HepG2 (cell line): Measurements from ENCODE around the gene CAMSAP1. TPM values are rescaled to one million over a fixed set of nuclear protein-coding genes. Genes with fewer than 3 reads are reported as not detected.

Experiments
- ATAC-seq: fragments of 200-7000 bp; cut with Tn5 transposase; 3 replicates; pipeline ENCODE4 v1.9.1; 2020; ENCODE audit warnings: mild to moderate bottlenecking, moderate library complexity
- BruUV-seq: library from RNA; stranded (reverse); fragments of 400-500 nt; replicated peaks from 2 replicates; lab custom pipeline; 2021; lab: Mats Ljungman, UMichigan
- CTCF ChIA-PET: fragments of 300-600 bp; formaldehyde crosslinking; extraction: SDS; loops from one replicate; lab custom pipeline; 2021; ENCODE audit warnings: low total read pairs, inconsistent platforms, low intra/inter-chr PET ratio; lab: Yijun Ruan, JAX
- POLR2A ChIA-PET: fragments of 350-600 bp; sonication (Branson Sonifier 250); formaldehyde crosslinking; loops from one replicate; lab custom pipeline; 2020; ENCODE audit warnings: antibody characterized with exemption, inconsistent platforms; lab: Yijun Ruan, JAX
- DNase-seq: peaks from one replicate; pipeline ENCODE4 v3.0.0-alpha.2; 2015; ENCODE audit warnings: low spot score
- FAIRE-seq: peaks from 3 replicates; lab custom pipeline; 2011; peaks lifted over from hg19 to GRCh38; lab: Jason Lieb, UNC
- H2AFZ ChIP-seq: one replicate; pipeline ENCODE4 v1.6.1; 2011; ENCODE audit warnings: low read length, inconsistent platforms
- H3K27ac ChIP-seq: fragments of 300-600 bp; 3 replicates; pipeline ENCODE4 v1.8.0; 2011; ENCODE audit warnings: mixed run types, mild to moderate bottlenecking, mixed read lengths, low read length, inconsistent platforms; ENCODE audit not compliant: insufficient read depth; ENCODE audit errors: extremely low read length
- H3K27me3 ChIP-seq, 2 experiments: fragments of 200-600 bp in 1 of 2; 2 replicates in 1 of 2; 3 replicates in 1 of 2; pipeline versions ENCODE4 v1.6.0 to v1.8.0; 2011; ENCODE audit warnings: low read length in 2 of 2, mild to moderate bottlenecking in 2 of 2, moderate library complexity in 2 of 2, inconsistent platforms in 1 of 2; ENCODE audit not compliant: insufficient read depth in 2 of 2, control insufficient read depth in 1 of 2
- H3K36me3 ChIP-seq, 2 experiments: fragments of 200-600 bp in 1 of 2; replicated peaks in 1 of 2; 2 replicates in 1 of 2; 3 replicates in 1 of 2; pipeline versions ENCODE4 v1.5.1 to v1.8.0; 2011; ENCODE audit warnings: low read length in 2 of 2, inconsistent platforms in 1 of 2; ENCODE audit not compliant: insufficient read depth in 2 of 2, control insufficient read depth in 1 of 2
- H3K4me1 ChIP-seq: 2 replicates; pipeline ENCODE4 v1.5.1; 2012; ENCODE audit warnings: low read length, inconsistent platforms; ENCODE audit not compliant: insufficient read depth
- H3K4me2 ChIP-seq: 2 replicates; pipeline ENCODE4 v1.6.0; 2011; ENCODE audit warnings: low read depth, low read length, inconsistent platforms
- H3K4me3 ChIP-seq, 3 experiments: fragments of 200-600 bp in 1 of 3; sonication (generic), shearing (Covaris generic) in 1 of 3; replicated peaks in 1 of 3; 2 replicates each; pipeline ENCODE4 v1.5.1; 2011 to 2016; ENCODE audit warnings: low read length in 3 of 3, inconsistent platforms in 2 of 3, low read depth in 2 of 3, mild to moderate bottlenecking in 2 of 3, control low read depth in 1 of 3, mixed read lengths in 1 of 3; ENCODE audit not compliant: insufficient read depth in 1 of 3
- H3K79me2 ChIP-seq: one replicate; pipeline ENCODE4 v1.6.1; 2011; ENCODE audit warnings: low read length, inconsistent platforms; ENCODE audit not compliant: insufficient read depth
- H3K9ac ChIP-seq: 2 replicates; pipeline ENCODE4 v1.6.0; 2011; ENCODE audit warnings: mild to moderate bottlenecking, low read depth, low read length, inconsistent platforms; ENCODE audit not compliant: insufficient read depth
- H3K9me3 ChIP-seq: 2 replicates; pipeline ENCODE4 v1.5.1; 2012; ENCODE audit warnings: mild to moderate bottlenecking, low read length
- H4K20me1 ChIP-seq: 2 replicates; pipeline ENCODE4 v1.6.0; 2011; ENCODE audit warnings: inconsistent platforms, mild to moderate bottlenecking, low read length, moderate library complexity; ENCODE audit not compliant: insufficient read depth
- ARNT2 ChIP-seq: sonication (generic); formaldehyde crosslinking; IDR thresholded peaks from 2 replicates; pipeline ENCODE4 v1.8.0; 2022; ENCODE audit warnings: mild to moderate bottlenecking, low read depth, missing genetic modification reagents, moderate library complexity
- RARA ChIP-seq: IDR thresholded peaks from 2 replicates; pipeline ENCODE4 v1.6.1; 2016; ENCODE audit warnings: missing genetic modification reagents, missing compliant biosample characterization
- ZNF12 ChIP-seq: sonication (generic); formaldehyde crosslinking; IDR thresholded peaks from 2 replicates; pipeline ENCODE4 v1.5.0; 2020; ENCODE audit warnings: missing genetic modification reagents
- ZNF407 ChIP-seq: sonication (generic); formaldehyde crosslinking; IDR thresholded peaks from one replicate; pipeline ENCODE4 v1.5.1; 2020; ENCODE audit warnings: mild to moderate bottlenecking, missing genetic modification reagents; ENCODE audit errors: not compliant biosample characterization
- WGBS: methylation state at CpG from one replicate; pipeline ENCODE4 v1.1.6; 2017; ENCODE audit warnings: low lambda C conversion rate; 5-methylcytosine and 5-hydroxymethylcytosine counted together
- in situ Hi-C: cut with HindIII; loops from 2 replicates; pipeline ENCODE4 v1.10.0; 2017; ENCODE audit warnings: low pct_unique_long_range_greater_than_20kb; ENCODE audit not compliant: extremely low pct_ligation_motif_present
- intact Hi-C: fragments of 100-400 bp; cut with micrococcal nuclease; formaldehyde crosslinking; loops from one replicate; pipeline ENCODE4 v1.10.0; 2022; ENCODE audit not compliant: unreplicated experiment
- polyA plus RNA-seq, 8 experiments: library from polyadenylated mRNA; depleted of rRNA in 3 of 8; stranded (reverse) in 7 of 8; unstranded in 1 of 8; fragments of >200 nt; fragmentation: Illumina TruSeq in 4 of 8; extraction: Trizol in 4 of 8; gene quantifications; 2 replicates each; pipeline versions ENCODE4 v1.2.1 to v1.2.3, GENCODE V29; 2011 to 2016; ENCODE audit warnings: low read depth in 4 of 8, missing spikeins in 1 of 8, mixed read lengths in 1 of 8; ENCODE audit not compliant: insufficient read depth in 1 of 8
- total RNA-seq, 5 experiments: library from RNA; depleted of rRNA; stranded (reverse); fragments of >200 nt; fragmentation: Illumina TruSeq; extraction: Trizol; gene quantifications; 2 replicates each; pipeline ENCODE4 v1.2.3, GENCODE V29; 2016; ENCODE audit warnings: low read depth in 1 of 5
- TF ChIP-seq, protein P1 (sequence below): IDR thresholded peaks from 2 replicates; pipeline ENCODE4 v1.6.1; 2016; ENCODE audit warnings: missing compliant biosample characterization, missing genetic modification reagents, borderline replicate concordance

Gene CAMSAP1
- total and polyA plus RNA-seq, 2 of the 13 experiments (the other 11 are each of a cell fraction or from before 2014, with no cell fraction given) = 3.8 to 12.4 TPM

DNA sequence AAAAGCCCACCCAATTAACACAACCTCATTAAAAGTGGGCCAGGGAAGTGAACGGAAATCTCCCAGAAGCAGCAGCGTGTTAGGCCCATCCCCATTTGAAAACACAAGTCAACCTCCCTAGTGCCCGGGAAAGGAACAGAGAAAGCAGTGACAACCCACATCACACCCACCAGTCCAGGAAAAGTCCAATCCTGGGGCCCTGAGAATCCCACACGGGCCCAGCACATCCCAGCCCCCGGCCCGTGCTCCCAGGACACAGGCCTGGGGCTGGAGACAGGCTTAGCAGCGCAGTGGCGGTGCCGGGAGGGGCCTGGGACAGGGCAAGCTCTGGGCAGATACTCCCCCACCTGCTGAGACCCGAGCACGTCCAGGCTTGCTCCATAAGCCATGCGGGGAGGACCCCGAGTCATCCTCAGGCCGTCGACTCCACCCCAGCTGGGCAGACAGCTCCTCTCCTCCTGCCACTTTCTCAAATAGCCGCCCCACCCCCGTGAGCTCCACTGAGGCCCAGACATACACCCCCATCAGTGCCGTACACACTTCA, 104.4 kb downstream of the CAMSAP1 start (continued):
- TF ChIP-seq ZNF407 (CRISPR knock-in tag) (no peak), RARA (no peak)

DNA sequence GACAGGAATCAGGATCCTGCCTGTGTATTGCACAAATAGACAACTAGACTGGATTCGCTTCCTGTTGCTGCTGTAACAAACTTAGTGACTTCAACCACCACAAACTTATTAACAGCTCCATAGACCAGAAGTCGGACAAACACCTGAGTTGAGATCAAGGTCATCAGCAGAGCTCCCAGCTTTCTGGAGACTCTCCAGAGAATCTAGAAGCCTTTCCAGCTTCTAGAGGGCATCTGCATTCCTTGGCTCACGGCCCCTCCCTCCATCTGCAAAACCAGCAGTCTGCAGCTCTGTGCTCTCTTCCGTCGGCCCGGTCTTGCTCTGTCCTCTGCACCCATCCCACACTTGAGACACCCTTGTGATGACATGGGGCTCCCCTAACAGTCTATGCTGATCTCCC, 106.3 kb downstream of the CAMSAP1 start:
- H3K4me3 ChIP-seq = no peak overlapping the region
- FAIRE-seq = no peak
- ChIA-PET CTCF (no interaction called here), POLR2A (no interaction called here)
- H3K36me3 ChIP-seq = no peaks in the 10 kb centered on the region
- H3K4me2 ChIP-seq = no peak overlapping the region
- no peak overlapping the region for H3K27ac ChIP-seq
- intact Hi-C loops = no loop called here
- peaks cover 9% of the 10 kb centered on the region for H3K4me1 ChIP-seq
- BruUV-seq = no TSS peak
- H2AFZ ChIP-seq = no peak overlapping the region
- in situ Hi-C loops = no loop called here
- H3K9me3 ChIP-seq = no peaks in the 10 kb centered on the region
- H3K79me2 ChIP-seq = no peaks in the 10 kb centered on the region
- TF ChIP-seq ARNT2 (CRISPR knock-in tag) = no peak
- TF ChIP-seq ZNF12 (CRISPR knock-in tag) = 0 out of 2 replicates have a peak, but pooled peaks have one; percentile 29
- TF ChIP-seq, protein P1, sequence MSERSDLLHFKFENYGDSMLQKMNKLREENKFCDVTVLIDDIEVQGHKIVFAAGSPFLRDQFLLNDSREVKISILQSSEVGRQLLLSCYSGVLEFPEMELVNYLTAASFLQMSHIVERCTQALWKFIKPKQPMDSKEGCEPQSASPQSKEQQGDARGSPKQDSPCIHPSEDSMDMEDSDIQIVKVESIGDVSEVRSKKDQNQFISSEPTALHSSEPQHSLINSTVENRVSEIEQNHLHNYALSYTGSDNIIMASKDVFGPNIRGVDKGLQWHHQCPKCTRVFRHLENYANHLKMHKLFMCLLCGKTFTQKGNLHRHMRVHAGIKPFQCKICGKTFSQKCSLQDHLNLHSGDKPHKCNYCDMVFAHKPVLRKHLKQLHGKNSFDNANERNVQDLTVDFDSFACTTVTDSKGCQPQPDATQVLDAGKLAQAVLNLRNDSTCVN (CRISPR knock-in tag) = peak; percentile 54; the same call in 1 of the 2 replicates
- TF ChIP-seq, all 625 proteins: peak for 2
- WGBS = 61% methylated on average over 6 of the region's 6 CpGs
- Histone ChIP-seq H4K20me1 (0 out of 2 replicates have a peak, but pooled peaks cover 3% of the 10 kb centered on the region), H3K9ac (no peak overlapping the region), H3K27me3 (no peaks in the 10 kb centered on the region; a peak in 1 of 5 replicates)
- DNase-seq = no peak
- ATAC-seq = no peak
